Adrenal gland (tissue), 12 donors: Measurements from ENCODE around the gene DDX31. TPM values are rescaled to one million over a fixed set of nuclear protein-coding genes. Genes with fewer than 3 reads are reported as not detected.

Experiments
- DNase-seq, 7 donors: peaks; one replicate each; pipeline ENCODE4 v3.0.0-alpha.2; 2019 to 2020
- H3K27ac ChIP-seq, 5 donors: fragments of 200-600 bp; sonication (generic) in 4 of 5; 1 replicate in 3 of 5; 2 replicates in 2 of 5; pipeline versions ENCODE4 v1.5.1 to v1.8.0; 2016 to 2020; ENCODE audit warnings: mild to moderate bottlenecking in 1 of 5
- H3K27me3 ChIP-seq: fragments of 200-600 bp; 2 replicates; pipeline ENCODE4 v1.8.0; 2021
- H3K36me3 ChIP-seq, 2 donors: fragments of 200-600 bp; replicated peaks in 1 of 2; 1 replicate in 1 of 2; 2 replicates in 1 of 2; pipeline versions ENCODE4 v1.5.1 to v1.8.0; 2018 to 2022
- H3K4me1 ChIP-seq, 2 donors: fragments of 200-600 bp; replicated peaks in 1 of 2; 1 replicate in 1 of 2; 2 replicates in 1 of 2; pipeline versions ENCODE4 v1.5.1 to v1.8.0; 2018 to 2021
- H3K4me3 ChIP-seq, 4 donors: fragments of 200-600 bp; sonication (generic) in 3 of 4; one replicate each; pipeline ENCODE4 v1.5.1; 2016 to 2018
- H3K9me3 ChIP-seq, 3 donors: fragments of 200-600 bp; sonication (generic) in 1 of 3; replicated peaks in 1 of 3; 1 replicate in 2 of 3; 2 replicates in 1 of 3; pipeline versions ENCODE4 v1.5.1 to v1.8.0; 2016 to 2021
- POLR2A ChIP-seq, 2 donors: fragments of 450-650 bp; IDR thresholded peaks; one replicate each; pipeline ENCODE4 v1.6.1; 2017; ENCODE audit warnings: antibody characterized with exemption in 2 of 2, mild to moderate bottlenecking in 2 of 2, moderate library complexity in 1 of 2
- WGBS, 4 donors: extraction: QIAGEN DNeasy Blood & Tissue Kit in 2 of 4; methylation state at CpG; one replicate each; pipeline versions ENCODE4 v1.1.5 to v1.1.7; 2013 to 2017; 5-methylcytosine and 5-hydroxymethylcytosine counted together
- intact Hi-C, 2 donors: fragments of 100-400 bp; cut with DNase I; formaldehyde crosslinking; loops; one replicate each; pipeline versions ENCODE4 v1.14.1 to v1.15.0; 2022 to 2023
- polyA plus RNA-seq, 3 donors: library from polyadenylated mRNA; stranded (reverse); fragments of 200-250 nt in 2 of 3; fragments of 350-450 nt in 1 of 3; fragmentation: Illumina TruSeq in 1 of 3; extraction: RNeasy Lipid Tissue Mini Kit (QIAGEN cat#74804) in 1 of 3; gene quantifications; one replicate each; pipeline ENCODE4 v1.2.3, GENCODE V29; 2013 to 2014
- total RNA-seq, 9 donors: library from RNA; depleted of rRNA in 4 of 9; stranded (reverse); fragments of >200 nt in 4 of 9; fragments of 120-200 nt in 1 of 9; fragmentation: NEBNext Ultra II Directional in 1 of 9; extraction: Animal tissue kit (Norgen Biotek cat#: 25700) in 1 of 9; gene quantifications; one replicate each; pipeline versions ENCODE4 v1.1.0 to v1.2.4, GENCODE V29; 2013 to 2023
- TF ChIP-seq, protein P1 (sequence below), 6 experiments: fragments of 450-650 bp in 4 of 6; fragments of 200-600 bp in 2 of 6; sonication (generic) in 1 of 6; IDR thresholded peaks; 1 replicate in 5 of 6; 2 replicates in 1 of 6; pipeline versions ENCODE4 v1.5.1 to v1.8.0; 2016 to 2021; ENCODE audit warnings: antibody characterized with exemption in 6 of 6, mild to moderate bottlenecking in 2 of 6, moderate library complexity in 1 of 6
- donor health status: healthy with polysubstance abuse.
- donor health status: Bipolar disorder and iron deficiency.
- donor health status: DM: yes; HTN: yes; CAD: no.
- donor health status: DM: no; HTN: no; CAD: no.
- donor health status: DM: no; HTN: no; CAD: no.
- donor health status: DM: yes; HTN: yes; CAD: no.

Gene DDX31
- total and polyA plus RNA-seq, 12 donors, result 7.4 to 13.8 (median 9.7) TPM

DNA sequence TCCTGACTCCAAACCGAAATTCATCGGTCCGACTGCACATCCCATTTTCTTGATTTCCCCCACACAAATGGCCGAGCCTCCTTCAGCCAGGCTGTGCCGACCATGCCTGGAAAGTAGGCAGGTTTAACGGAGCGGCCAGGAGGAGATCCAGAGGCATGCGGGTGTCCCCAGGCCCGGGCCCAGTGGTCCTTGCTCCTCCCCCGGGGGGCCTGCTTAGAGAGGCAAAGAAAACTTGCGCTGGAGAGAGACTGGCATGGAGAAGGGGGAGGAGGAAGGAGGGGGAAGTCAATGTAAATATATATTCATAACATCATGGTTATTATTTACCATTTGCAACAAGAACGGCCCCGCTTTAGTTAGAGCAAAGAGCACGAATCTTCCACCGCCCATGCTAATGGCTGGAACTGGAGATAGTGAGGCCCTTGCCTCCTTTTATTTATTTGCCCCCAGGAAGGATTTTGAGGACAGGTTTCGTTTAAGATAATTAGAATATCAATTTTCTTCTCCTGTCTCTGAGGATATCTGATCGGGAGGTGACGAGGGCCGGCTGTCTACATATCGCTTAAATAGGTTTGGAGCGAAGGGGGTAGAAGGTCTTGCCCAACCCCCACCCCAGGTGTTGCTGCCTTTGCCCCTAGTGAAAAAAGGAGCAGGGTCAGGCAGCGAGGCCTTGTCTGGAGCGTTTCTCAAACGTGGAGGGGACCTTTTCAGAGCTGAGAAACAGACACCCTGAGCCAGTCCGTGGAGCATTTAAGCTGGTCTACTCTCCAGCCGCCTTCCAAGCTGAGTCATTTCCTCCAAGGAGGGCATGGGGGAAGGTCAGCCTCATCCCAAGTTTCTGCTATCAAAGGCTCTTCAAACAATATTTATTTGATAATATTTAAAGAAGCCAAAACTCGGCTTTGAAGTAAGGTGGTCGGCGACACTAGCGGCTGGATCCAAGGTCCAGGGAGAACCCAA lies 84.9 kb downstream of the DDX31 start:
- TF ChIP-seq POLR2A (IDR thresholded peaks at IDR 0.05), result no peak
- TF ChIP-seq, protein P1, sequence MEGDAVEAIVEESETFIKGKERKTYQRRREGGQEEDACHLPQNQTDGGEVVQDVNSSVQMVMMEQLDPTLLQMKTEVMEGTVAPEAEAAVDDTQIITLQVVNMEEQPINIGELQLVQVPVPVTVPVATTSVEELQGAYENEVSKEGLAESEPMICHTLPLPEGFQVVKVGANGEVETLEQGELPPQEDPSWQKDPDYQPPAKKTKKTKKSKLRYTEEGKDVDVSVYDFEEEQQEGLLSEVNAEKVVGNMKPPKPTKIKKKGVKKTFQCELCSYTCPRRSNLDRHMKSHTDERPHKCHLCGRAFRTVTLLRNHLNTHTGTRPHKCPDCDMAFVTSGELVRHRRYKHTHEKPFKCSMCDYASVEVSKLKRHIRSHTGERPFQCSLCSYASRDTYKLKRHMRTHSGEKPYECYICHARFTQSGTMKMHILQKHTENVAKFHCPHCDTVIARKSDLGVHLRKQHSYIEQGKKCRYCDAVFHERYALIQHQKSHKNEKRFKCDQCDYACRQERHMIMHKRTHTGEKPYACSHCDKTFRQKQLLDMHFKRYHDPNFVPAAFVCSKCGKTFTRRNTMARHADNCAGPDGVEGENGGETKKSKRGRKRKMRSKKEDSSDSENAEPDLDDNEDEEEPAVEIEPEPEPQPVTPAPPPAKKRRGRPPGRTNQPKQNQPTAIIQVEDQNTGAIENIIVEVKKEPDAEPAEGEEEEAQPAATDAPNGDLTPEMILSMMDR (IDR thresholded peaks at IDR 0.05), result no peak
- WGBS, 4 donors, result 12 to 15% (median 14%) methylated on average over 30 of the region's 30 CpGs
- Histone ChIP-seq H3K36me3 (no peaks in the 10 kb centered on the region), H3K27me3 (peaks cover 94% of the 10 kb centered on the region), H3K27ac (no peak overlapping the region), H3K4me1 (peaks cover 4 to 13% of the 10 kb centered on the region in 2 donors), H3K9me3 (no peaks in the 10 kb centered on the region), H3K4me3 (no peak overlapping the region)
- no peak for DNase-seq
- intact Hi-C loops, result no loop called here

DNA sequence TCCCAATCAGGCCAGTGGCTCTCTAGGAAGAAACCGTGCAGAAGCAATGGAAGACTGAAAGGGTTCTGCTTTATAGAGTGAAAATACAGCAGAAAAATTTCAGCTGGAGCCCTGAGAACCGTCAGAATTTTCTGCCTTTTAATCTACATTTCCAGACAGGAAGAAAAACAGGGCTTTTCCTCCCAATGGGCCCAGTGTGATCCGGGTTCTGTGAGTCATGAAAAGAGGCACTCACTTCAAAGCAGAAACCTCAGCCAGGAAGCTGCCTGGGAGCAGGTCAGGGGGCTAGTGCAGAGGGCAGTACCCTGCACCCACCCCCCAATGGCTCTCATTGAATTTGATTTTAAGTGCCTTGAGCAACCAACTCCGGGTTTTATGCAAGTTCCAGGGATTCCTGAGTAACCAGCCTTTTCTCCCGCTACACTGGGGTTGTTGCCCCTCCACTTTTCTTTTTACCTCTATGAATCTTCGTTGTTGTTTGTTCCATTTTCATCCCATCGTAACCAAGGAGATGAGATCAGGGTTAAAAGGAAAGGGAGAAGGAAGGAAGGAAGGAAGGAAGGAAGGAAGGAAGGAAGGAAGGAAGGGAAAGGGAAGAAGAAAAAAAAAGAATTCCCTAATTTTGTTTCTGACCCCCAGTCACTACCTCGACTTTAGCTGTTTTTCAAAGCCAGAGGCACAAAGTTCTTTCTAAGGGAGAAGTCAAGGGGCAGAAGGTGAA lies 86.0 kb downstream of the DDX31 start:
- DNase-seq, result no peak
- WGBS, 4 donors, result 6 to 7% (median 6%) methylated on average over 8 of the region's 8 CpGs
- intact Hi-C loops, result no loop called here
- Histone ChIP-seq H3K27me3 (peaks cover 94% of the 10 kb centered on the region), H3K4me1 (peaks cover 4 to 9% of the 10 kb centered on the region in 2 donors), H3K4me3 (no peak overlapping the region), H3K36me3 (no peaks in the 10 kb centered on the region), H3K9me3 (no peaks in the 10 kb centered on the region), H3K27ac (no peak overlapping the region)
- TF ChIP-seq, protein P1 (IDR thresholded peaks at IDR 0.05), result no peak
- TF ChIP-seq POLR2A (IDR thresholded peaks at IDR 0.05), result no peak

DNA sequence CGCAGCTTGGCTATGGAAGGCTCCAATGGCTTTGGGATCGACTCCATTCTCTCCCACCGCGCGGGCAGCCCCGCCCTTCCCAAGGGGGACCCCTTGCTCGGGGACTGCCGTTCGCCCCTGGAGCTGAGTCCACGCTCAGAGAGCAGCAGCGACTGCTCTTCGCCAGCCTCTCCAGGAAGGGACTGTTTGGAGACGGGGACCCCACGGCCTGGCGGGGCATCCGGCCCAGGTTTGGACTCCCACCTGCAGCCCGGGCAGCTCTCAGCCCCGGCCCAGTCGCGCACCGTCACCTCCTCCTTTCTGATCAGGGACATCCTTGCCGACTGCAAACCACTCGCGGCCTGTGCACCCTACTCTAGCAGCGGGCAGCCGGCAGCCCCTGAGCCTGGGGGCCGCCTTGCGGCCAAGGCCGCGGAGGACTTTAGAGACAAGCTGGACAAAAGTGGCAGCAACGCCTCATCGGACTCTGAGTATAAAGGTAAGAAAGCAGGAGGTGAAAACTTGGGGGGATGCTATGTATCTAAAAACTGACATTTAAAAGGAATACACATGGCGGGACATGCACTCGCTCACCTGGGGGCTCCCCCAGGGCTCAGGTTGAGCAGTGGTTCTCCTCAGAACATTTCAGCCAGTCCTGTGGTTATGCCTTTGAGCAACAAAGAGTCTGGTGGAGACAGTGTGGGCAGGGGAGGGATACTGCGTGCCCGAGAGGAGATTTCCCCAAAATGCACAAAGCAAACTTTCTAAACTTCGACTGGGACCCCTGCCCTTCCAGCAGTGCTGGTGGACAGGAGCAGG lies 86.8 kb downstream of the DDX31 start:
- Histone ChIP-seq H3K27me3 (peaks cover 94% of the 10 kb centered on the region), H3K4me3 (no peak overlapping the region), H3K27ac (no peak overlapping the region), H3K36me3 (no peaks in the 10 kb centered on the region), H3K4me1 (peaks cover 4 to 9% of the 10 kb centered on the region in 2 donors), H3K9me3 (no peaks in the 10 kb centered on the region)
- DNase-seq, result no peak
- TF ChIP-seq, protein P1 (IDR thresholded peaks at IDR 0.05), result no peak
- no peak for TF ChIP-seq POLR2A (IDR thresholded peaks at IDR 0.05)
- WGBS, 4 donors, result 9 to 14% (median 12%) methylated on average over 8 to 37 of the region's 37 CpGs
- intact Hi-C loops, result no loop called here
